Osteoblast (primary cell): ENCODE data around the gene EDDM3A. TPM values are rescaled to one million over a fixed set of nuclear protein-coding genes. Genes with fewer than 3 reads are reported as not detected.

ENCODE experiments used
- DNase-seq: peaks from one replicate; pipeline ENCODE4 v3.0.0; 2011; ENCODE audit warnings: low spot score, mixed read lengths; ENCODE audit not compliant: insufficient read length; ENCODE audit errors: missing footprints
- H2AFZ ChIP-seq: 2 replicates; pipeline ENCODE4 v1.6.0; 2011; ENCODE audit warnings: mild to moderate bottlenecking, low read length
- H3K27ac ChIP-seq: 2 replicates; pipeline ENCODE4 v1.5.1; 2011; ENCODE audit warnings: mild to moderate bottlenecking, low read depth, low read length, moderate library complexity
- H3K27me3 ChIP-seq: 2 replicates; pipeline ENCODE4 v1.6.0; 2012; ENCODE audit warnings: mild to moderate bottlenecking, control low read depth, inconsistent platforms, low read length, moderate library complexity; ENCODE audit not compliant: insufficient read depth
- H3K36me3 ChIP-seq: 2 replicates; pipeline ENCODE4 v1.5.1; 2011; ENCODE audit warnings: mild to moderate bottlenecking, low read length, control low read depth, moderate library complexity; ENCODE audit not compliant: insufficient read depth
- H3K4me1 ChIP-seq: 2 replicates; pipeline ENCODE4 v1.5.1; 2011; ENCODE audit warnings: mild to moderate bottlenecking, low read length, control low read depth, moderate library complexity; ENCODE audit not compliant: insufficient read depth
- H3K4me2 ChIP-seq: 2 replicates; pipeline ENCODE4 v1.6.0; 2011; ENCODE audit warnings: mild to moderate bottlenecking, low read length; ENCODE audit not compliant: insufficient read depth
- H3K4me3 ChIP-seq: fragments of 200-600 bp; sonication (generic); 3 replicates; pipeline ENCODE4 v1.5.1; 2012; ENCODE audit warnings: mild to moderate bottlenecking, low read length, inconsistent platforms; ENCODE audit not compliant: insufficient read depth
- H3K79me2 ChIP-seq: 2 replicates; pipeline ENCODE4 v1.6.0; 2012; ENCODE audit warnings: mild to moderate bottlenecking, low read length, control low read depth, inconsistent platforms; ENCODE audit not compliant: insufficient read depth
- H3K9me3 ChIP-seq: 2 replicates; pipeline ENCODE4 v1.5.1; 2011; ENCODE audit warnings: low read depth, low read length, control low read depth
- H4K20me1 ChIP-seq: 2 replicates; pipeline ENCODE4 v1.6.0; 2012; ENCODE audit warnings: mild to moderate bottlenecking, low read length, control low read depth; ENCODE audit not compliant: insufficient read depth
- total RNA-seq: library from RNA; depleted of rRNA; stranded (reverse); fragments of >200 nt; gene quantifications from 2 replicates; pipeline ENCODE4 v1.2.3, GENCODE V29; 2012
- TF ChIP-seq, protein P1 (sequence below): IDR thresholded peaks from 2 replicates; pipeline ENCODE4 v1.5.1; 2011; ENCODE audit warnings: mild to moderate bottlenecking, low read depth, low read length, moderate library complexity; ENCODE audit errors: extremely low read depth

EDDM3A gene
- total RNA-seq, 1 donor = not detected

DNA sequence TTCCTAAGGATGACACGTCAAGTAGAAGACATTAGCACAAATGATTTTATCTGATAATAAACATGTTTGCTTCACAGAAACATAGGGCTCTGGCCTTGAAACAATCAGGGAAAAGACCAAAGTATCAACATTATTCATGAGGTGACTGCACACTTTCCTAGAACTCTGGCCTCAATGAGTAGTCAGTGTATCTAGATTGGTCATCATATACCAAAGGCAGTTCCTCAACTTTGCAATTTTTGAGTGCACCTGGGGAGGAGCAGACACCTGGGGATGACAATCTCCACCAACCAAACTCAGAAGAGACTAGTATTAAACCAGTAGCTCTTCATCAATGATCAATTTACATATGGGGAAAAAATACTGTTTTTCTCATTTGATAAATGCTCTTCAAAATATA lies 4.5 kb downstream of the EDDM3A start:
- H3K4me2 ChIP-seq = no peak overlapping the region
- H3K27me3 ChIP-seq = no peaks in the 10 kb centered on the region
- no peak for DNase-seq
- no peaks in the 10 kb centered on the region for H4K20me1 ChIP-seq
- H2AFZ ChIP-seq = no peak overlapping the region
- TF ChIP-seq, protein P1, sequence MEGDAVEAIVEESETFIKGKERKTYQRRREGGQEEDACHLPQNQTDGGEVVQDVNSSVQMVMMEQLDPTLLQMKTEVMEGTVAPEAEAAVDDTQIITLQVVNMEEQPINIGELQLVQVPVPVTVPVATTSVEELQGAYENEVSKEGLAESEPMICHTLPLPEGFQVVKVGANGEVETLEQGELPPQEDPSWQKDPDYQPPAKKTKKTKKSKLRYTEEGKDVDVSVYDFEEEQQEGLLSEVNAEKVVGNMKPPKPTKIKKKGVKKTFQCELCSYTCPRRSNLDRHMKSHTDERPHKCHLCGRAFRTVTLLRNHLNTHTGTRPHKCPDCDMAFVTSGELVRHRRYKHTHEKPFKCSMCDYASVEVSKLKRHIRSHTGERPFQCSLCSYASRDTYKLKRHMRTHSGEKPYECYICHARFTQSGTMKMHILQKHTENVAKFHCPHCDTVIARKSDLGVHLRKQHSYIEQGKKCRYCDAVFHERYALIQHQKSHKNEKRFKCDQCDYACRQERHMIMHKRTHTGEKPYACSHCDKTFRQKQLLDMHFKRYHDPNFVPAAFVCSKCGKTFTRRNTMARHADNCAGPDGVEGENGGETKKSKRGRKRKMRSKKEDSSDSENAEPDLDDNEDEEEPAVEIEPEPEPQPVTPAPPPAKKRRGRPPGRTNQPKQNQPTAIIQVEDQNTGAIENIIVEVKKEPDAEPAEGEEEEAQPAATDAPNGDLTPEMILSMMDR = no peak
- no peak overlapping the region for H3K4me3 ChIP-seq
- no peaks in the 10 kb centered on the region for H3K4me1 ChIP-seq
- no peak overlapping the region for H3K27ac ChIP-seq
- no peaks in the 10 kb centered on the region for H3K79me2 ChIP-seq
- H3K36me3 ChIP-seq = no peaks in the 10 kb centered on the region
- H3K9me3 ChIP-seq = peaks cover 3% of the 10 kb centered on the region

- DNase-seq = no peak
- H2AFZ ChIP-seq = no peak overlapping the region
- TF ChIP-seq, protein P1 = no peak
- H3K79me2 ChIP-seq = no peaks in the 10 kb centered on the region
- H4K20me1 ChIP-seq = no peaks in the 10 kb centered on the region
- H3K9me3 ChIP-seq = peaks cover 3% of the 10 kb centered on the region
- H3K4me1 ChIP-seq = no peaks in the 10 kb centered on the region
- H3K27me3 ChIP-seq = no peaks in the 10 kb centered on the region
- H3K27ac ChIP-seq = no peak overlapping the region
- H3K36me3 ChIP-seq = no peaks in the 10 kb centered on the region
- H3K4me3 ChIP-seq = no peak overlapping the region
- H3K4me2 ChIP-seq = no peak overlapping the region
Measured at GRCh38 chr14:20751963-20752562, 6.4 kb downstream of the EDDM3A start.

DNA sequence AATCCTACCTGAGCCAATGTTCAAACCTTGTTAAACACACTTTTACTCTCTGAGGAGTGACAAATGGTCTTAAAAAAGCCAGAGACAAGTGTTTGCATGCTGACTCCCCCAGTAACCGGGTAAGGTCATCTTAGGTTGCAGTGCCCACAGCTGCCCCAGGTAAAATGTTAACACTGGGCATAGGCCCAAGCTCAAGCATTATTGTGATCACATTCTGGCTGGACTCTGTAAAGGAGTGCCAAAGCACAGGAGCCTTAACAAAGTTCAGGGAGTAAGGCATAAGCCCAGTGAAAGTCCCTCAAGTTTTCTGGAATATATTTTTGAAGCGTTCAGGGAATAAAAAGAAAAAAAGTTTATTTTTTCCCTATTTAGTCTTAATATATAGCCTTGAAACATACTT lies 8.6 kb downstream of the EDDM3A start:
- H2AFZ ChIP-seq = no peak overlapping the region
- H3K4me1 ChIP-seq = no peaks in the 10 kb centered on the region
- no peaks in the 10 kb centered on the region for H3K27me3 ChIP-seq
- TF ChIP-seq, protein P1 = no peak
- H3K4me2 ChIP-seq = no peak overlapping the region
- no peaks in the 10 kb centered on the region for H3K36me3 ChIP-seq
- H3K9me3 ChIP-seq = peaks cover 3% of the 10 kb centered on the region
- H3K4me3 ChIP-seq = no peak overlapping the region
- no peak for DNase-seq
- H3K79me2 ChIP-seq = no peaks in the 10 kb centered on the region
- no peak overlapping the region for H3K27ac ChIP-seq
- H4K20me1 ChIP-seq = no peaks in the 10 kb centered on the region

- no peaks in the 10 kb centered on the region for H3K27me3 ChIP-seq
- no peak overlapping the region for H3K27ac ChIP-seq
- DNase-seq = no peak
Measured at GRCh38 chr14:20755037-20755436, 9.3 kb downstream of the EDDM3A start.

More at GRCh38 chr14:20755037-20755436, 9.3 kb downstream of the EDDM3A start:
- H2AFZ ChIP-seq = no peak overlapping the region
- H3K4me3 ChIP-seq = no peak overlapping the region
- no peak overlapping the region for H3K4me2 ChIP-seq
- no peaks in the 10 kb centered on the region for H3K4me1 ChIP-seq
- TF ChIP-seq, protein P1 = no peak
- H3K9me3 ChIP-seq = peaks cover 3% of the 10 kb centered on the region
- no peaks in the 10 kb centered on the region for H4K20me1 ChIP-seq
- no peaks in the 10 kb centered on the region for H3K79me2 ChIP-seq
- H3K36me3 ChIP-seq = no peaks in the 10 kb centered on the region
